ENCODE data around the gene CHST11.
"Not testable (repeated sequence)": the region's sequence is repeated elsewhere in the genome, so short reads cannot be mapped to it uniquely, and the experiment has no call there.

Gene CHST11

GRCh38 chr12:104534162-104534856, 77.6 kb downstream of the CHST11 start:
- no peak for DNase-seq

- DNase-seq = no peak
Observed at GRCh38 chr12:104534857-104535248, 78.1 kb downstream of the CHST11 start.

- no peak for DNase-seq
Observed at GRCh38 chr12:104535369-104535768, 78.6 kb downstream of the CHST11 start.

- DNase-seq = no peak
Observed at GRCh38 chr12:104536841-104537240, 80.1 kb downstream of the CHST11 start.

- no peak for DNase-seq
Observed at GRCh38 chr12:104538056-104538455, 81.3 kb downstream of the CHST11 start.

GRCh38 chr12:104538891-104539462, 82.2 kb downstream of the CHST11 start:
- no peak for DNase-seq

GRCh38 chr12:104544836-104545235, 88.1 kb downstream of the CHST11 start:
- no peak for DNase-seq

GRCh38 chr12:104546575-104546974, 89.8 kb downstream of the CHST11 start:
- DNase-seq = no peak

- no peak for DNase-seq
Observed at GRCh38 chr12:104547235-104547634, 90.5 kb downstream of the CHST11 start.

- DNase-seq = no peak
Observed at GRCh38 chr12:104549815-104550480, 93.2 kb downstream of the CHST11 start.

- DNase-seq = no peak
Observed at GRCh38 chr12:104551313-104551931, 94.7 kb downstream of the CHST11 start.

- no peak for DNase-seq
Observed at GRCh38 chr12:104553421-104553820, 96.7 kb downstream of the CHST11 start.

GRCh38 chr12:104555648-104556047, 98.9 kb downstream of the CHST11 start:
- DNase-seq = peak; percentile 62

GRCh38 chr12:104557488-104558195, 100.9 kb downstream of the CHST11 start:
- DNase-seq = no peak

GRCh38 chr12:104560881-104561280, 104.1 kb downstream of the CHST11 start:
- DNase-seq = no peak

- DNase-seq = no peak
Observed at GRCh38 chr12:104562763-104563162, 106.0 kb downstream of the CHST11 start.

GRCh38 chr12:104564662-104565061, 107.9 kb downstream of the CHST11 start:
- DNase-seq = not testable (repeated sequence)

- DNase-seq = peak; percentile 71
Observed at GRCh38 chr12:104565606-104566243, 109.0 kb downstream of the CHST11 start.

GRCh38 chr12:104566244-104566993, 109.7 kb downstream of the CHST11 start:
- DNase-seq = no peak

GRCh38 chr12:104567832-104568486, 111.2 kb downstream of the CHST11 start:
- no peak for DNase-seq

GRCh38 chr12:104568487-104568868, 111.7 kb downstream of the CHST11 start:
- no peak for DNase-seq
